SHP77 treated with DMSO at 0.1 percent for 48 hours (cell line): ENCODE measurements around the gene C14orf180.

Experiments
- DNase-seq: peaks from one replicate; lab custom pipeline; 2025; lab: John Stamatoyannopoulos, UW

Gene C14orf180

GRCh38 chr14:104579507-104579906 is at the start of gene C14orf180:
Gene C14orf180 (plus strand): TSS chr14:104579764. CDS start chr14:104586431, 6,667 bp downstream.
- no peak for DNase-seq

GRCh38 chr14:104530646-104531045 is 48.9 kb upstream of the C14orf180 start:
- DNase-seq, result no peak

GRCh38 chr14:104531421-104532190 is 48.0 kb upstream of the C14orf180 start:
- no peak for DNase-seq

GRCh38 chr14:104532191-104532555 is 47.4 kb upstream of the C14orf180 start:
- DNase-seq, result no peak

- no peak for DNase-seq
These were observed 45.5 kb upstream of the C14orf180 start for GRCh38 chr14:104534036-104534435.

- DNase-seq, result no peak
These were observed 42.5 kb upstream of the C14orf180 start for GRCh38 chr14:104536942-104537612.

GRCh38 chr14:104537613-104537988 is 42.0 kb upstream of the C14orf180 start:
- DNase-seq, result no peak

GRCh38 chr14:104541905-104542465 is 37.6 kb upstream of the C14orf180 start:
- DNase-seq, result no peak

- DNase-seq, result no peak
These were observed 36.4 kb upstream of the C14orf180 start for GRCh38 chr14:104542871-104543830.

GRCh38 chr14:104544362-104544961 is 35.1 kb upstream of the C14orf180 start:
- no peak for DNase-seq

- DNase-seq, result no peak
These were observed 34.2 kb upstream of the C14orf180 start for GRCh38 chr14:104545151-104545941.

- DNase-seq, result no peak
These were observed 33.5 kb upstream of the C14orf180 start for GRCh38 chr14:104545942-104546501.

GRCh38 chr14:104546591-104547309 is 32.8 kb upstream of the C14orf180 start:
- DNase-seq, result no peak

- DNase-seq, result no peak
These were observed 32.1 kb upstream of the C14orf180 start for GRCh38 chr14:104547310-104547997.

GRCh38 chr14:104547998-104548700 is 31.4 kb upstream of the C14orf180 start:
- no peak for DNase-seq

- no peak for DNase-seq
These were observed 30.6 kb upstream of the C14orf180 start for GRCh38 chr14:104548802-104549535.

- DNase-seq, result no peak
These were observed 29.8 kb upstream of the C14orf180 start for GRCh38 chr14:104549536-104550339.
